ENCODE results near the gene C16orf86. TPM values are rescaled to one million over a fixed set of nuclear protein-coding genes. Genes with fewer than 3 reads are reported as not detected.

Gene C16orf86
- total RNA-seq, 1 donor from 2014 or later: 5.9 TPM

DNA sequence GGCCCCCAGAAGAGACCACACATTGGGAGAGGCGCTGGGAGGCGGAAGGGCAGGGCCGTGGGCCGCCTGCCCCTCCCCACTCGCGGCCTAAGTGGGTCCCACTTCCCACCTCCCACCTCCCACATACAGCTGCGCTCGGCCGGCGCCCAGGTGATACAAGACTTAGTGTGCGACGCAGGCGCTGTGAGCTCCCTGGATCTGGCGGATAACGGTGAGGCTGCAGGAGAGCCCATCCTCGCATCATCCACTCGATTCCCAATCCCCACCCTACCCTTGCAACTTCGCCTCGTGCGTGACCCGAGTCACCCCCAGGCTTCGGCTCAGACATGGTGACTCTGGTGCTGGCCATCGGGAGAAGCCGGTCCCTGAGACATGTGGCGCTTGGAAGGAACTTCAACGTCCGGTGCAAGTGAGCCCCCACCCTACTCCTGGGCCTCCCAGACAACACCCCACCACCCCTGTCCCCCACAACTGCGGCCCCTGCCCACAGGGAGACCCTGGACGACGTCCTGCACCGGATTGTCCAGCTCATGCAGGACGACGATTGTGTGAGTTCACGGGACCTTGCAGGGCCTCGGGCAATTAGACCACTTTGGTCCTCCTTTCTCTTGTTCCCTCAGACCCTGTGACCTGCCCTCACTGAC, 17.7 kb upstream of the C16orf86 start:
- DNase-seq (ENCODE audit: low read depth): no peak
- no peak overlapping the region for H3K4me3 ChIP-seq (ENCODE audit: low read depth, low read length)
- TF ChIP-seq CTCF (conservative IDR thresholded peaks at IDR 0.05; ENCODE audit: low read depth, low read length): no peak

DNA sequence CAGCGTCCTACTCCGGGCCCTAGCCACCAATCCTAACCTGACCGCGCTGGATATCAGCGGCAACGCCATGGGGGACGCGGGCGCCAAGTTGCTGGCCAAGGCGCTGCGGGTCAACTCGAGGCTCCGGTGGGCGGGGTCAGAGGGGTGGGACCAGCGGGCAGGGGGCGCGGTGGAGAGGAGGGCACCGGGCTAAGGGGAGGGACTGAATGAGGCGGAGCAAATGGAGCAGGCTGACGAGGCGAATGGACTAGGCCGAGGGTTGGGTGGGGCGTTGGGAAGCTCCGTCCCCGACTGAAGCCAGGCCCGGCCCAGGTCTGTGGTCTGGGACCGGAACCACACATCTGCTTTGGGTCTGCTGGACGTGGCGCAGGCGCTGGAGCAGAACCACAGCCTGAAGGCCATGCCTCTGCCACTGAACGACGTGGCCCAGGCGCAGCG, 17.1 kb upstream of the C16orf86 start:
- no peak for TF ChIP-seq CTCF (conservative IDR thresholded peaks at IDR 0.05; ENCODE audit: low read depth, low read length)
- H3K4me3 ChIP-seq (ENCODE audit: low read depth, low read length): no peak overlapping the region
- DNase-seq (ENCODE audit: low read depth): no peak

DNA sequence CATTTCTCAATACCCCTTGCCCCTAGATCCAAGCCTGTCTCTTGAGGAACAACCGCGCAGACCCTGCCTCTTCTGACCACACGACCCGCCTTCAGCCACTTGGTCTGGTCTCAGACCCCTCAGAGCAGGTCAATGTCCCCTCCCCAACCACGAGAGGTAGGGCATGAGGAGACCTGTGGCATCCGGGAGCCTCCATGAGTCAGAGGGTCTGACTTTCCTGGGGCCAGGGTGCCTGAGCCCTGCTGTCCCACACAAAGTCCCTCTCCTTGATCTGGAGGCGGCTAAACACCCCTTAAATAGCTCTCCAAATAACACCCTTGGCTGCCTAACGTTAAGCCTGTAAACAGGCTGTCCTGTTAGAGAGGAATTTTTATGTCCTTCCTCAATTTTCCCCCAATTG, 16.6 kb upstream of the C16orf86 start:
- no peak for TF ChIP-seq CTCF (conservative IDR thresholded peaks at IDR 0.05; ENCODE audit: low read depth, low read length)
- no peak for DNase-seq (ENCODE audit: low read depth)
- no peak overlapping the region for H3K4me3 ChIP-seq (ENCODE audit: low read depth, low read length)

DNA sequence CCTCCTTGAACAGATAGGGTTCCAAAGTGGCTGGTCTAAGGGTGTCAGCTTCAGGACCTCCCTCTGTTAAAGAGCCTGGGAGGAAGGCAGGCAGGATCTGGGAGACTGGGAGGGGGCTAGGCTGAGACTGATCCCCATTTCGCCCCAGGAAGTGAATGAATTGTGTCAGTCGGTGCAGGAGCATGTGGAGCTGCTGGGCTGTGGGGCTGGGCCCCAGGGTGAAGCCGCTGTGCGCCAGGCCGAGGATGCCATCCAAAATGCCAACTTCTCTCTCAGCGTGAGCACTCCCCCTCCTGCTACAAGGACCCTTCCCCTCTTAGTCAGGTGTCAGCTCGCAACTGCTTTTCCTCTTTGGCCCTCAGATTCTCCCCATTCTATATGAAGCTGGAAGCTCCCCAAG, 15.6 kb upstream of the C16orf86 start:
- no peak for TF ChIP-seq CTCF (conservative IDR thresholded peaks at IDR 0.05; ENCODE audit: low read depth, low read length)
- H3K4me3 ChIP-seq (ENCODE audit: low read depth, low read length): no peak overlapping the region
- no peak for DNase-seq (ENCODE audit: low read depth)

DNA sequence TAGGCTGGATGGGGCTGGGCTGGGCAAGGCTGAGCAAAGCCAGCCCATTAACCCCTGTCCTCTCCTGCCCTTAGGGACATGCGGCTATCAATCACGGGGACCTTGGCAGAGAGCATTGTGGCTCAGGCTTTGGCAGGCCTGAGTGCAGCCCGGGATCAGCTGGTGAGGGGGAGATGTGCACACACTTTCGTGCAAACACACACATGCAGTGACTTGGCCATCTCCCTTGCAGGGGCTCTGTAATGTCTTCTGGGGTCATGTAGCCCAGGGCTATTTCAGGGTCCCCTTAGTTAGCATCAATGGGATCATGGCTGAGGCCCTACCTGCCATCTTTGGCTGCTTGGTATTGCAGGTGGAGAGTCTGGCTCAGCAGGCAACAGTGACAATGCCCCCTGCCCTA, 14.8 kb upstream of the C16orf86 start:
- TF ChIP-seq CTCF (conservative IDR thresholded peaks at IDR 0.05; ENCODE audit: low read depth, low read length): no peak
- no peak for DNase-seq (ENCODE audit: low read depth)
- no peak overlapping the region for H3K4me3 ChIP-seq (ENCODE audit: low read depth, low read length)

DNA sequence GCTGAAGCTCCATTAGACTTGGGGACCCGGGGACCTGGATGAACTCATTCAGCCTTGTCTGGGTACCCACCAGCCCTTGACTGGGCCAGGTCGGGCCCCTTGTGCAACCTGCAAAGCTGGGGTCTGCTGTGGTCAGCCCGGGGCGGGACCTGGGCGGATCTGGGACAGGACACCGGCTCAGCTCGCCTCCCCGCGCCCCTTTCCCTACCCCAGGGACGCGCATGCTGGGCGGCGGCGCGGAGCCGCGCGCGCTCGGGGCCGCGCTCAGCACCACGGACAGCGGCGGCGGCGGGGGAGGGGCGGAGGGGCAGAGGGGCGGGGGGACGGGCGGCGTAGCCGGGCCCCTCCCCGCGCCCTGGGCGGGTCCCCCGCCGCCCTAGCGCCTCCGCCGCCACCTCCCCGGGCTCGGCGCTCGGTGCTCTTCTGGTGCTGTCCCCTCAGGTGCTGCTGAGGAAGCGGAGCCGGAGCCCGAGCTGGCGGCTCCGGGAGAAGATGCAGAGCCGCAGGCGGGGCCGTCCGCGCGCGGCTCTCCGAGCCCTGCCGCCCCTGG, 14.0 kb upstream of the C16orf86 start:
- TF ChIP-seq CTCF (conservative IDR thresholded peaks at IDR 0.05; ENCODE audit: low read depth, low read length): no peak
- DNase-seq (ENCODE audit: low read depth): no peak
- H3K4me3 ChIP-seq (ENCODE audit: low read depth, low read length): peak overlapping the region; percentile 33

Measured in epithelial cell of proximal tubule (primary cell).